HEK293T (cell line): ENCODE data around the gene C22orf15.

Source experiments
- CTCF ChIA-PET: fragments of 350-600 bp; formaldehyde crosslinking; extraction: SDS; loops from one replicate; lab custom pipeline; 2021; ENCODE audit warnings: antibody characterized with exemption, inconsistent platforms; lab: Yijun Ruan, JAX
- POLR2A ChIA-PET: fragments of 350-600 bp; formaldehyde crosslinking; extraction: SDS; loops from one replicate; lab custom pipeline; 2020; ENCODE audit warnings: antibody characterized with exemption, inconsistent platforms; lab: Yijun Ruan, JAX
- DNase-seq: peaks from one replicate; pipeline ENCODE4 v3.0.0; 2012; ENCODE audit warnings: mixed read lengths; ENCODE audit errors: extremely low spot score
- ARNT ChIP-seq: fragments of 450-650 bp; IDR thresholded peaks from 2 replicates; pipeline ENCODE4 v1.6.1; 2017; ENCODE audit warnings: mild to moderate bottlenecking
- BHLHE40 ChIP-seq: fragments of 450-650 bp; IDR thresholded peaks from 2 replicates; pipeline ENCODE4 v1.6.1; 2016; ENCODE audit warnings: mild to moderate bottlenecking, moderate library complexity, borderline replicate concordance
- CTBP1 ChIP-seq: fragments of 450-650 bp; IDR thresholded peaks from 2 replicates; pipeline ENCODE4 v1.6.1; 2016; ENCODE audit warnings: borderline replicate concordance
- ELF4 ChIP-seq: fragments of 450-650 bp; IDR thresholded peaks from 2 replicates; pipeline ENCODE4 v1.6.1; 2017; ENCODE audit warnings: antibody characterized with exemption
- FOXA1 ChIP-seq: fragments of 450-650 bp; IDR thresholded peaks from 2 replicates; pipeline ENCODE4 v1.6.1; 2016; ENCODE audit warnings: mild to moderate bottlenecking
- FOXK2 ChIP-seq: fragments of 450-650 bp; IDR thresholded peaks from 2 replicates; pipeline ENCODE4 v1.6.1; 2016; ENCODE audit warnings: mild to moderate bottlenecking
- FOXM1 ChIP-seq: fragments of 450-650 bp; IDR thresholded peaks from 2 replicates; pipeline ENCODE4 v1.6.1; 2017; ENCODE audit warnings: mild to moderate bottlenecking, borderline replicate concordance
- HDGF ChIP-seq: fragments of 450-650 bp; IDR thresholded peaks from 2 replicates; pipeline ENCODE4 v1.6.1; 2017; ENCODE audit warnings: antibody characterized with exemption, borderline replicate concordance
- L3MBTL2 ChIP-seq: fragments of 450-650 bp; conservative IDR thresholded peaks from 2 replicates; pipeline ENCODE4 v1.6.1; 2016; ENCODE audit warnings: mild to moderate bottlenecking
- LEF1 ChIP-seq: fragments of 450-650 bp; IDR thresholded peaks from 2 replicates; pipeline ENCODE4 v1.6.1; 2017; ENCODE audit warnings: mild to moderate bottlenecking, borderline replicate concordance
- NFRKB ChIP-seq: fragments of 450-650 bp; IDR thresholded peaks from 2 replicates; pipeline ENCODE4 v1.6.1; 2016; ENCODE audit warnings: mild to moderate bottlenecking, moderate library complexity
- PKNOX1 ChIP-seq: fragments of 450-650 bp; IDR thresholded peaks from 2 replicates; pipeline ENCODE4 v1.6.1; 2016
- SP1 ChIP-seq: fragments of 450-650 bp; IDR thresholded peaks from 2 replicates; pipeline ENCODE4 v1.6.1; 2017
- SUZ12 ChIP-seq: fragments of 450-650 bp; IDR thresholded peaks from 2 replicates; pipeline ENCODE4 v1.6.1; 2016; ENCODE audit warnings: mild to moderate bottlenecking
- TARDBP ChIP-seq: fragments of 450-650 bp; IDR thresholded peaks from 2 replicates; pipeline ENCODE4 v1.6.1; 2016
- ZNF384 ChIP-seq: fragments of 450-650 bp; IDR thresholded peaks from 2 replicates; pipeline ENCODE4 v1.6.1; 2016

The C22orf15 gene

GRCh38 chr22:23784215-23784732 lies 21.5 kb downstream of the C22orf15 start:
- no peak for DNase-seq
- ChIA-PET CTCF (interaction anchor here (0.9 to 1.3 kb wide), 2 partner anchors 10 to 65 kb away, joined by 3 to 4 read pairs; no protein-coding TSS in a partner anchor), POLR2A (interaction anchor here (1.0 to 4.2 kb wide), 2 partner anchors 9 to 17 kb away, joined by 3 to 23 read pairs; no protein-coding TSS in a partner anchor)
- TF ChIP-seq PKNOX1, result no peak

- CTCF ChIA-PET, result no interaction called here
- POLR2A ChIA-PET, result interaction anchor here (0.9 to 4.2 kb wide), 6 partner anchors 9 to 127 kb away, joined by 3 to 23 read pairs (median 4); partner anchors contain the start of genes MMP11, SLC2A11 and ZNF70
- TF ChIP-seq LEF1 (no peak), PKNOX1 (no peak), FOXM1 (no peak), FOXA1 (no peak), ELF4 (no peak), ARNT (no peak), FOXK2 (no peak), SP1 (no peak), L3MBTL2 (no peak), NFRKB (no peak), HDGF (no peak)
- no peak for DNase-seq
Measured at GRCh38 chr22:23786261-23786710, 23.5 kb downstream of the C22orf15 start.

- peak; percentile 98 for DNase-seq
- ChIA-PET POLR2A (interaction anchor here (0.6 to 4.2 kb wide), 8 partner anchors 9 to 127 kb away, joined by 3 to 23 read pairs (median 4); partner anchors contain the start of genes CHCHD10, SLC2A11 and ZNF70), CTCF (interaction anchor here (1.0 kb wide), 1 partner anchor 11 kb away, joined by 3 read pairs; no protein-coding TSS in a partner anchor)
- TF ChIP-seq FOXK2 (no peak), FOXM1 (no peak), PKNOX1 (peak; percentile 15; the same call in 1 of the 2 replicates)
Measured at GRCh38 chr22:23786752-23787599, 24.2 kb downstream of the C22orf15 start, which contains the start of gene SMARCB1. Gene SMARCB1, plus strand, starts transcription at chr22:23786966. Its CDS starts 204 bp downstream, at chr22:23787170.

GRCh38 chr22:23787600-23787896 lies 24.8 kb downstream of the C22orf15 start:
- TF ChIP-seq TARDBP (no peak), SP1 (no peak), L3MBTL2 (no peak), HDGF (no peak), SUZ12 (no peak), ZNF384 (no peak), FOXA1 (no peak)
- ChIA-PET POLR2A (interaction anchor here (0.6 to 4.2 kb wide), 5 partner anchors 10 to 126 kb away, joined by 3 to 23 read pairs (median 4); partner anchors contain the start of genes CHCHD10 and SLC2A11), CTCF (interaction anchor here (1.0 kb wide), 1 partner anchor 12 kb away, joined by 3 read pairs; no protein-coding TSS in a partner anchor)
- DNase-seq, result no peak

- POLR2A ChIA-PET, result interaction anchor here (1.0 to 4.2 kb wide), 3 partner anchors 13 to 126 kb away, joined by 3 to 23 read pairs (median 3); partner anchors contain the start of gene CHCHD10
- CTCF ChIA-PET, result interaction anchor here (1.0 kb wide), 1 partner anchor 12 kb away, joined by 3 read pairs; no protein-coding TSS in a partner anchor
- TF ChIP-seq ELF4 (no peak), FOXA1 (no peak), ZNF384 (no peak), LEF1 (no peak), FOXK2 (no peak), PKNOX1 (no peak), FOXM1 (no peak), HDGF (no peak)
- no peak for DNase-seq
Measured at GRCh38 chr22:23787910-23788309, 25.1 kb downstream of the C22orf15 start.

- POLR2A ChIA-PET, result interaction anchor here (1.5 to 1.8 kb wide), 2 partner anchors 21 to 68 kb away, joined by 4 to 5 read pairs; partner anchors contain the start of genes CHCHD10 and SLC2A11
- CTCF ChIA-PET, result interaction anchor here (0.6 to 1.5 kb wide), 3 partner anchors 15 to 529 kb away, joined by 3 to 4 read pairs (median 3); partner anchors contain the start of gene MIF
- DNase-seq, result no peak
- no peak for TF ChIP-seq FOXM1
- no peak for TF ChIP-seq SUZ12
- TF ChIP-seq NFRKB, result no peak
- TF ChIP-seq TARDBP, result no peak
- no peak for TF ChIP-seq L3MBTL2
- TF ChIP-seq HDGF, result no peak
- TF ChIP-seq PKNOX1, result no peak
- no peak for TF ChIP-seq CTBP1
- TF ChIP-seq FOXK2, result no peak
- TF ChIP-seq ZNF384, result no peak
- no peak for TF ChIP-seq BHLHE40
Measured at GRCh38 chr22:23789121-23789520, 26.3 kb downstream of the C22orf15 start.
